Osteocyte (in vitro differentiated cells): ENCODE data around the gene JOSD2. TPM values are rescaled to one million over a fixed set of nuclear protein-coding genes. Genes with fewer than 3 reads are reported as not detected.

ENCODE experiments used
- DNase-seq: peaks from one replicate; pipeline ENCODE4 v3.0.0; 2021; ENCODE audit warnings: mixed read lengths; ENCODE audit not compliant: unreplicated experiment; ENCODE audit errors: extremely low spot score
- H3K27ac Mint-ChIP-seq: one replicate; pipeline ENCODE4 v1.8.0; 2021; ENCODE audit warnings: mild to moderate bottlenecking, mixed read lengths; ENCODE audit not compliant: unreplicated experiment
- H3K27me3 Mint-ChIP-seq: one replicate; pipeline ENCODE4 v1.8.0; 2021; ENCODE audit warnings: mixed read lengths; ENCODE audit not compliant: unreplicated experiment
- H3K36me3 Mint-ChIP-seq: one replicate; pipeline ENCODE4 v1.8.0; 2021; ENCODE audit warnings: mixed read lengths; ENCODE audit not compliant: unreplicated experiment
- H3K4me1 Mint-ChIP-seq: one replicate; pipeline ENCODE4 v1.8.0; 2021; ENCODE audit warnings: mixed read lengths; ENCODE audit not compliant: unreplicated experiment
- H3K4me3 Mint-ChIP-seq: one replicate; pipeline ENCODE4 v1.8.0; 2021; ENCODE audit warnings: mild to moderate bottlenecking, moderate library complexity, mixed read lengths; ENCODE audit not compliant: unreplicated experiment
- H3K9me3 Mint-ChIP-seq: one replicate; pipeline ENCODE4 v1.8.0; 2021; ENCODE audit warnings: mixed read lengths; ENCODE audit not compliant: unreplicated experiment
- CTCF ChIP-seq: fragments of 200-600 bp; sonication (generic); IDR thresholded peaks from 2 replicates; pipeline ENCODE4 v1.5.0; 2021; ENCODE audit warnings: antibody characterized with exemption, mild to moderate bottlenecking, moderate library complexity
- total RNA-seq: library from RNA; stranded (reverse); gene quantifications from 2 replicates; pipeline ENCODE4 v1.2.1, GENCODE V29; 2021

JOSD2 gene
- total RNA-seq, 1 donor from 2014 or later, result 43.7 TPM

- DNase-seq, result no peak
Measured at GRCh38 chr19:50494186-50495019, 16.6 kb downstream of the JOSD2 start.

GRCh38 chr19:50493171-50493570 lies 17.8 kb downstream of the JOSD2 start:
- peaks cover 5% of the 10 kb centered on the region for H3K4me1 Mint-ChIP-seq
- no peak for DNase-seq
- H3K4me3 Mint-ChIP-seq, result no peak overlapping the region
- H3K27ac Mint-ChIP-seq, result no peak overlapping the region
- H3K36me3 Mint-ChIP-seq, result no peaks in the 10 kb centered on the region
- no peaks in the 10 kb centered on the region for H3K9me3 Mint-ChIP-seq
- TF ChIP-seq CTCF, result no peak
- peaks cover 40% of the 10 kb centered on the region for H3K27me3 Mint-ChIP-seq

More at GRCh38 chr19:50494186-50495019, 16.6 kb downstream of the JOSD2 start:
- Mint-ChIP-seq H3K4me1 (peaks cover 5% of the 10 kb centered on the region), H3K27ac (no peak overlapping the region), H3K36me3 (no peaks in the 10 kb centered on the region), H3K9me3 (no peaks in the 10 kb centered on the region), H3K27me3 (peaks cover 31% of the 10 kb centered on the region), H3K4me3 (no peak overlapping the region)
- no peak for TF ChIP-seq CTCF

GRCh38 chr19:50492303-50493052 lies 18.5 kb downstream of the JOSD2 start:
- no peak overlapping the region for H3K4me3 Mint-ChIP-seq

GRCh38 chr19:50490991-50491472 lies 20.0 kb downstream of the JOSD2 start:
- TF ChIP-seq CTCF, result no peak
- H3K27ac Mint-ChIP-seq, result no peak overlapping the region

More at GRCh38 chr19:50492303-50493052, 18.5 kb downstream of the JOSD2 start:
- H3K4me1 Mint-ChIP-seq, result peaks cover 5% of the 10 kb centered on the region
- H3K27me3 Mint-ChIP-seq, result peaks cover 45% of the 10 kb centered on the region
- DNase-seq, result no peak
- no peaks in the 10 kb centered on the region for H3K36me3 Mint-ChIP-seq
- TF ChIP-seq CTCF, result no peak
- no peak overlapping the region for H3K27ac Mint-ChIP-seq
- no peaks in the 10 kb centered on the region for H3K9me3 Mint-ChIP-seq

GRCh38 chr19:50490411-50490811 lies 20.6 kb downstream of the JOSD2 start:
- TF ChIP-seq CTCF, result no peak
- Mint-ChIP-seq H3K4me1 (peaks cover 5% of the 10 kb centered on the region), H3K27ac (no peak overlapping the region), H3K4me3 (no peak overlapping the region), H3K9me3 (no peaks in the 10 kb centered on the region), H3K36me3 (peaks cover under 1% of the 10 kb centered on the region), H3K27me3 (peaks cover 40% of the 10 kb centered on the region)
- DNase-seq, result no peak

More at GRCh38 chr19:50490991-50491472, 20.0 kb downstream of the JOSD2 start:
- H3K36me3 Mint-ChIP-seq, result no peaks in the 10 kb centered on the region
- DNase-seq, result peak; percentile 73
- no peak overlapping the region for H3K4me3 Mint-ChIP-seq
- H3K27me3 Mint-ChIP-seq, result peaks cover 40% of the 10 kb centered on the region
- no peaks in the 10 kb centered on the region for H3K9me3 Mint-ChIP-seq
- H3K4me1 Mint-ChIP-seq, result peaks cover 5% of the 10 kb centered on the region
